GM21447 (cell line): ENCODE data around the gene RBBP4.
A peak's percentile ranks its signal among the peaks of the same experiment; 100 is the strongest.
"Not testable (repeated sequence)": the region's sequence is repeated elsewhere in the genome, so short reads cannot be mapped to it uniquely, and the experiment has no call there.

Source experiments
- ATAC-seq: cut with Tn5 transposase; IDR thresholded peaks from one replicate; pipeline ENCODE4 v1.9.1; 2021; ENCODE audit not compliant: unreplicated experiment

The RBBP4 gene

GRCh38 chr1:32650752-32651460, at the start of gene RBBP4:
Gene RBBP4, plus strand, starts transcription at chr1:32651208. Its CDS starts 99 bp downstream, at chr1:32651307.
- peak; percentile 68 for ATAC-seq

- no peak for ATAC-seq
These were observed 45.1 kb upstream of the RBBP4 start for GRCh38 chr1:32605711-32606424.

- ATAC-seq, result no peak
These were observed 44.2 kb upstream of the RBBP4 start for GRCh38 chr1:32606565-32607371.

- no peak for ATAC-seq
These were observed 41.8 kb upstream of the RBBP4 start for GRCh38 chr1:32609180-32609579.

- no peak for ATAC-seq
These were observed 39.2 kb upstream of the RBBP4 start for GRCh38 chr1:32611859-32612188.

GRCh38 chr1:32612189-32612881, 38.7 kb upstream of the RBBP4 start:
- peak; percentile 84 for ATAC-seq

GRCh38 chr1:32613472-32613871, 37.5 kb upstream of the RBBP4 start:
- no peak for ATAC-seq

- ATAC-seq, result no peak
These were observed 32.3 kb upstream of the RBBP4 start for GRCh38 chr1:32618673-32619221.

GRCh38 chr1:32619701-32620485, 31.1 kb upstream of the RBBP4 start:
- peak; percentile 68 for ATAC-seq

- ATAC-seq, result no peak
These were observed 28.8 kb upstream of the RBBP4 start for GRCh38 chr1:32622205-32622604.

- ATAC-seq, result no peak
These were observed 28.0 kb upstream of the RBBP4 start for GRCh38 chr1:32622806-32623681.

GRCh38 chr1:32623775-32624174, 27.2 kb upstream of the RBBP4 start:
- ATAC-seq, result no peak

- no peak for ATAC-seq
These were observed 24.8 kb upstream of the RBBP4 start for GRCh38 chr1:32626176-32626575.

- peak; percentile 54 for ATAC-seq
These were observed 23.3 kb upstream of the RBBP4 start for GRCh38 chr1:32627596-32628162.

- not testable (repeated sequence) for ATAC-seq
These were observed 20.8 kb upstream of the RBBP4 start for GRCh38 chr1:32630173-32630572.

- ATAC-seq, result no peak
These were observed 18.2 kb upstream of the RBBP4 start for GRCh38 chr1:32632829-32633228.

GRCh38 chr1:32635508-32636277, 15.3 kb upstream of the RBBP4 start:
- no peak for ATAC-seq
